HG02981 (cell line): ENCODE data around the gene PEAK1.
"Not testable (repeated sequence)": the region's sequence is repeated elsewhere in the genome, so short reads cannot be mapped to it uniquely, and the experiment has no call there.

ENCODE experiments used
- ATAC-seq: cut with Tn5 transposase; IDR thresholded peaks from one replicate; pipeline ENCODE4 v1.9.1; 2021; ENCODE audit warnings: mild to moderate bottlenecking, moderate library complexity; ENCODE audit not compliant: unreplicated experiment

Gene PEAK1

DNA sequence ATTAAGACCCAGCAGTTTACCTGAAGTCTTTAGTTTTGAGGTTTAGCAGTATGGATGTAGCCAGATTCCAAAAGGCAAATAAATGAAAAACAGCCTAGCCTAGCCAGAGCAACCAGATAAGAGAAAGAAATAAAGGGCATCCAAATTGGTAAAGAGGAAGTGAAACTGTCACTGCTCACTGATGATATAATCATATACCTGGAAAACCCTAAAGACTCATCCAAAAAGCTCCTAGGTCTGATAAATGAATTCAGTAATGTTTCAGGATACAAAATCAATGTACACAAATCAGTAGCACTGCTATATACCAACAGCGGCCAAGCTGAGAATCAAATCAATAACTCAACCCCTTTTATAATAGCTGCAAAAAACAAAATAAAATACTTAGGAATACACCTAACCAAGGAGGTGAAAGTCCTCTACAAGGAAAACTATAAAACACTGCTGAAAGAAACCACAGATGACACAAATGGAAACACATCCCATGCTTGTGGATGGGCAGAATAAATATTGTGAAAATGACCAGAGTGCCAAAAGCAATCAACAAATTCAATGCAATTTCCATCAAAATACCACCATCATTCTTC is 13.6 kb downstream of the PEAK1 start:
- not testable (repeated sequence) for ATAC-seq

- ATAC-seq, result no peak
Measured at GRCh38 chr15:77402740-77403379, 17.0 kb downstream of the PEAK1 start.

DNA sequence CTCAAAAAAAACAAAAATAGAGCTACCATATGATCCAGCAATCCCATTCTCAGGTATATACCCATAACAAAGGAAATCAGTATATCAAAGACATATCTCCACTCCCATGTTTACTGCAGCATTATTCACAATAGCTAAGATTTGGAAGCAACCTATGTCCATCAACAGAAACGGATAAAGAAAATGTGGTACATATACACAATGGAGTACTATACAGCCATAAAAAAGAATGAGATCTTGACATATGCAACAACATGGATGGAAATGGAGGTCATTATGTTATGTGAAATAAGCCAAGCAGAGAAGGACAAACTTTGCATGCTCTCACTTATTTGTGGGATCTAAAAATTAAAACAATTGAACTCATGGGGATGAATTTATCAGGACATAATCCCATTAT is 19.6 kb downstream of the PEAK1 start:
- ATAC-seq, result no peak

- ATAC-seq, result no peak
Measured at GRCh38 chr15:77398927-77399326, 21.0 kb downstream of the PEAK1 start.

DNA sequence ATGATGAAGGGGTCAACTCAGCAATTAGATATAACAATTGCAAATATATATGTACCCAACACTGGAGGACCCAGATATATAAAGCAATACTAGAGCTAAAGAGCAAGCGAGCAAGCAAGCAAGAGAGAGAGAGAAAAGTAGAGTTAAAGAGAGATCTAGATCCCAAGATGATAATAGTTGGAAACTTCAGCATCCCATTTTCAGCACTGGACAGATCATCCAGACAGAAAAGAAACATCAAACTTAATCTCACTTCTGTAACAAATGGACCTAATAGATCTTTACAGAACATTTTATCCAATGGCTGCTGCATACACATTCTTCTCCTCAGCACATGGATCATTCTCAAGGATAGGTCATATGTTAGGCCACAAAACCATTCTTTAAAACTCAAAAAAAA is 23.2 kb downstream of the PEAK1 start:
- no peak for ATAC-seq

GRCh38 chr15:77395013-77395774 is 24.7 kb downstream of the PEAK1 start:
- no peak for ATAC-seq

- ATAC-seq, result no peak
Measured at GRCh38 chr15:77393471-77393840, 26.4 kb downstream of the PEAK1 start.

GRCh38 chr15:77392762-77393470 is 27.0 kb downstream of the PEAK1 start:
- no peak for ATAC-seq

DNA sequence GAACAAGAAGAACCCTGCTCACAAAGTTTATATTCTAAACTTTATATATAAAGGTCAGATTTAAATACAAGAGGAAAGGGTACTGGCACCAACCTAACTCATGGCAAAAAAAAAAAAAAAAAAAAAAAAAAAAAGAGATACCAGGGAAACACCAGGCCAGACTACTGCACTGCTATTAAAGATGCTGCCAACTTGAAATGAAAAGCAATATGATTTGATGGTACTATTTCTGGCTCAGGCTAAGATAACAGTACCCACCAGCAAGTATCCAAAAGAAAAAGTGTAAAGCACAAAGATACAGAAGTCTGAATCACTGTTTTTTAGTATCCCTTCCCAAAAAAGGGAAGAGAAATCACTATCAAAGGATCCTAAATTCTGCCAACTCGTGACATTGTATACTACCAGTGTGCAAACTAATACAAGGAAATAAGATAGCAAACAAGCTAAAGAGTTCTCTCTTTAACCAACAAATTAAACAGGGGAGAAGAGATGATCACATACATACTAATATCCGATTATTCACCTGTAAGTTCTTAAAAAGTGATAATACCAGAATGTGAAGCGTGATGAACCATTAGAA is 28.4 kb downstream of the PEAK1 start:
- no peak for ATAC-seq

DNA sequence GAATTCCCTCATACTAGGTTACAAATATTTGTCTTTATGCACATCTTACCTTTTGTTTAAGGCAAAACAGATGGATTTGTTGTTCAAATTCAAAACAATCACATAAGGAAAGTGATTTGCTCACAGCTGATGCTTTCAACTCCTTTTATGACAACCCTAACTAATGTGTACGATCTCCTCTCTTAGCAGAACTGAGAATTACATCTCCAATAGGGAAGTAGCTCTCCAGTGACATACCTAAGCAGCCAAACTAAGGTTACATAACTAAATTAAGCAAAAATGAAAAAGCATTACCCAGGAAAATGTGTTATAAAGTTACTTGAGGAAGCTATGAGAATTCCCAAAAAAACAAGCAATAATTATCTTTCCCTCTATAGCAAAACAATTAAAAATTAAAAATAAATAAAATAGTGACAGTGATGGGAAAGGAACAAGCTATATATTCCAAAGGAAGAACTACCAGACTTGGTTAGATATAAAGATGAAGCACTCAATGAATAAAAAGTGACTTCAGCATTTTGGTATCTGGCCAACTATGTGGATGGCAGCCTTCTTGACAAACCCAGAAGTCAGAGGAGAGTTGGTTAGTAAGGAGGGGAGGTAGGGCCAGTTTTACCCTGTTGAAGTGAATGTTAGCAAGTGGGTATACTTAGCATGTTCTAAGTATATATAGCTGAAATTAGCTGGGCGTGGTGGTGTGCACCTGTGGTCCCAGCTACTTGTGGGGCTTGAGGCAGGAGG is 32.4 kb downstream of the PEAK1 start:
- no peak for ATAC-seq

DNA sequence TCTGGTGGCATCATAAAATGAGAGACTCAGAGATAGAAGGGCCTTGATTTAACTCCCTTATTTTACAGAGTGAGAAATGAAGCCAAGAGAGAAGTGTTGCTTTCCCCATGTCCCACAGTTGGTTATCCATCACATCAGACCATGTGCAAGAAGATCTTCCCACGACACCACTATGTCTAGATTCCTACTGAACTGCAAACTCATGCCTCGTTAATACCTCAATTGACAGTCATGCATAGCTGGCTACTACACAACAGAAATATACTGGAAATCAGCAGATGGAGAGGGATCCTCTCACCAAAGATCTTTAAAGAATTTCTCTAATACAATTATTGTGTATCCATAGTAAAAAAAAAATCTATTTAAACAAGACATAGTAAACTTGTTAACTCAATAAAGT is 33.3 kb downstream of the PEAK1 start:
- no peak for ATAC-seq

- ATAC-seq, result no peak
Measured at GRCh38 chr15:77384589-77385359, 35.1 kb downstream of the PEAK1 start.

GRCh38 chr15:77384086-77384485 is 35.8 kb downstream of the PEAK1 start:
- no peak for ATAC-seq

- ATAC-seq, result no peak
Measured at GRCh38 chr15:77380033-77380432, 39.9 kb downstream of the PEAK1 start.

DNA sequence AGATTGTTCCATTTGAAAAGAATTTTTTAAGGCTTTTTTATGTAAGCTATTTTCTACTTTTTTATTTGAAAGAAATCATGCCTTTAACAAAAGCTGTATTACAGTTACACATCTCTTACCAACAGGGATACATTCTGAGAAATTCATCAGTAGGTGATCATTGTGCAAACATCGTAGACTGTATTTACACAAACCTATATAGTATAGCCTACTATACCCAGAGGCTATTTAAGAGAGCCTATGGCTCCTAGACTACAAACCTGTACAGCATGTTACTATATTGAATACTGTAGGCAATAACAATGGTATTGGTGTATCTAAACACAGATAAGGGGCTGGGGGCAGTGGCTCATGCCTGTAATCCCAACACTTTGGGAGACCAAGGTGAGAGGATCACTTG is 43.1 kb downstream of the PEAK1 start:
- ATAC-seq, result no peak

DNA sequence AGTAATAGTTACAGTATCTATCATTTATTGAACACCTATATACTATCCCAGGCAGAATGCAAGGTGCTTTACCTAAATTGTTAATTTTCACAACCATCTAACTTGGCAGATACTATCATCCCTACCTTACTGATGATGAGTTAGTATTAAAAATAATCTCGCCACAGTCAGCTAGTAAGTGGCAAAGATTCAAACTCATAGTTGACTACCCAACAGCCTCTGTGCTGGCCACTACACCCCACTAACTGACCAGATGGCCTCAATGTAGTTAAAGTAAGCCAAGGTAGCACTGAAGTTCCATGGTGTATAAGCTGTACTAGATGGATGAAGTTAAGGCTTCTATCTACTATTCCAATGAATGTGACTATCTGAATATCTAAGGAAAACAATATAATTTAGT is 44.8 kb downstream of the PEAK1 start:
- ATAC-seq, result no peak

GRCh38 chr15:77373441-77373840 is 46.5 kb downstream of the PEAK1 start:
- no peak for ATAC-seq

GRCh38 chr15:77371850-77372563 is 47.9 kb downstream of the PEAK1 start:
- no peak for ATAC-seq

GRCh38 chr15:77370580-77370979 is 49.3 kb downstream of the PEAK1 start:
- no peak for ATAC-seq
